Inflammatory macrophage treated with lipopolysaccharide for 1 hour (primary cell): ENCODE measurements around the gene BRCA1.
"Not testable (repeated sequence)": the region's sequence is repeated elsewhere in the genome, so short reads cannot be mapped to it uniquely, and the experiment has no call there.

ENCODE experiments used
- DNase-seq, 2 donors: peaks; one replicate each; pipeline ENCODE4 v3.0.0-alpha.2; 2020 to 2022

BRCA1 gene

GRCh38 chr17:43068570-43069367, 56.4 kb downstream of the BRCA1 start:
- no peak for DNase-seq

DNA sequence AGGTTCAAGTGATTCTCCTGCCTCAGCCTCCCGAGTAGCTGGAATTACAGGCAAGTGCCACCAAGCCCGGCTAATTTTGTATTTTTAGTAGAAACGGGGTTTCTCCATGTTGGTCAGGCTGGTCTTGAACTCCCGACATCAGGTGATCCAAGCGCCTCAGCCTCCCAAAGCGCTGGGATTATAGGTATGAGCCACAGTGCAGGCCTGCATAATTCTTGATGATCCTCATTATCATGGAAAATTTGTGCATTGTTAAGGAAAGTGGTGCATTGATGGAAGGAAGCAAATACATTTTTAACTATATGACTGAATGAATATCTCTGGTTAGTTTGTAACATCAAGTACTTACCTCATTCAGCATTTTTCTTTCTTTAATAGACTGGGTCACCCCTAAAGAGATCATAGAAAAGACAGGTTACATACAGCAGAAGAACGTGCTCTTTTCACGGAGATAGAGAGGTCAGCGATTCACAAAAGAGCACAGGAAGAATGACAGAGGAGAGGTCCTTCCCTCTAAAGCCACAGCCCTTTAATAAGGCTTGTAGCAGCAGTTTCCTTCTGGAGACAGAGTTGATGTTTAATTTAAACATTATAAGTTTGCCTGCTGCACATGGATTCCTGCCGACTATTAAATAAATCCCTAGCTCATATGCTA, 62.1 kb downstream of the BRCA1 start:
- no peak for DNase-seq

GRCh38 chr17:43056051-43056450, 69.1 kb downstream of the BRCA1 start:
- DNase-seq: no peak

GRCh38 chr17:43053008-43053407, 72.2 kb downstream of the BRCA1 start:
- DNase-seq: not testable (repeated sequence)

DNA sequence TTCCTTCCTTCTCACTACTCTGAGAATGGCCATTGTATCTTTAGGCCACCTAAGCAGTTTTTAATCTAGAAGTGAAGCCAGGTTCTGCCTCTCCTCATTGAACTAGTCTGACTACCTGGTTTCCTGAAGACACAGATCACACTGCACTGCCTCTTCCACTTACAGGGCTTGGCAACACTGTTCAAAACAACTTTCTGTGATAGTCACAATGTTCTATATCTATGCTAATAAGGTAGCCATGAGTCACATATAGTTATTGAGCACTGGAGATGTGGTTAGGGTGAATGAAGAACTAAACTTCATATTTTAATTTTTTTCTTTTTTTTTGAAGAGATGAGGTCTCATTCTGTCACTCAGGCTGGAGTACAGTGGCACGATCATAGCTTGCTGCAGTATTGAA, 73.2 kb downstream of the BRCA1 start:
- no peak for DNase-seq

GRCh38 chr17:43044024-43044423, 81.1 kb downstream of the BRCA1 start:
- no peak for DNase-seq

DNA sequence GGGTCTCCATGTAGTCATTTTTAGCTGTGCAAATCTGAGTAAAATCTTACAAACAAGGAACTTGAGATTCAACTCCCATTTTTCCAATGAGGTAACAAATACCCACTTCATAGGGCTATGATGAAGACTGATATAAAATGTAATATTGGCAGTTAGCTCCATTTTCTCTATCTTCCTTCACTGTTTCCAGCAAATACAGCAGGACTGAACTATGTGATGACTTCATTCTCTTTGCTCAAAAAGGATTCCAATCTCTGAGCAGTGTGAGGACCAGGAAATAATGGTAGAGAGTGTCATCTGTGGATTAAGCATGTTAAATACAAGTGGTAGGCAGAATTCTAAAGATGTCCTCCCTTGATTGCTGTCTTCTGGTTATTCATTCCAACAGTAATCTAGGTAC, 81.9 kb downstream of the BRCA1 start:
- no peak for DNase-seq

DNA sequence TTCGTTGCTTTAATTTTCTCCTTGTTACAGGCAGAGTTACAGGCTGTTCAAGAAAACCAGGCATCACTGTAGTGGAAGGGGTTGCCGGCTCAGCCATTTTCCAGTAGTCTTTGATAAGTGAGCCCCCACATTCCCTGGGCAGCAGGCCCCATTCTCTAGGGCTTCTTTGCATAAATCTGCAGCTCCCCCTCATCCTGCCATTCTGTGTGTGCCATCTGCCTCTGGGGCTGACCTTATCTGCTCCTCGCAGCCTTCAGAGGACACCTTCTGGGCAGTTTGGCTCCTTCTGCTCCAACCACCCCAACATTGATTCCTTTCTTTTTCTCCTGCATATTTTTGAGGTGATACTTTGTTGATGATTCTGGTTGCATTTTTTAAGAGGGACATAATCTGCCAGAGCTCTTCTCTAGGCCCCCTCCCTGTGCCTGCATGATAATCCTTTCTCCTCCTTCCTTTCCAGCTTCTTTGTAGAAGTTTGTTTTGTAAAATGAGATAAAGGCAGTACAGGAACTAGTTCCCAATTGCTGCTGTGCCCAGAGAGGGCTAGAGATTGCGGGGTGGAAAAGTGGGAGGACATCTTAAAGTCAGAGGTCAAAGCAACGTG, 83.0 kb downstream of the BRCA1 start:
- DNase-seq: no peak

GRCh38 chr17:43040655-43041054, 84.5 kb downstream of the BRCA1 start:
- DNase-seq: no peak

DNA sequence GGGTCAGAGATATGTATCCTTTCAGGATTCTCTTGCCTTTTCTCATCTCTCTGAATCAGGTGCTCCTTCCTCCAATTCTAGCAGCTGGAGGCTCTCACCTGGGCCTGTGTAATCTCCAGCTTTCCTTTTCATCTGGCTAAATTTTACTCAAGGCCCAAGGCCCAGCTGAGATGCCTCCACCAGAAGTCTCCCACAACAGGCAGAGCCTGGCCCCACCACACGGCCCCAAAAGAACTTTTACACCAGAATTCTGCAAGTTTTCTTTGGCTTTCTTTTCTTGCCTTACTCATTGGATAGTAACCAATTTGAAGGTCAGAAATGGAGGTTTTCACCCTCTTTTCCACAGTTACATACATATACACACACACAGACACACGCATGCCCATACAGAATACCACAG, 85.5 kb downstream of the BRCA1 start:
- no peak for DNase-seq

GRCh38 chr17:43034894-43035293, 90.3 kb downstream of the BRCA1 start:
- no peak for DNase-seq

GRCh38 chr17:43033948-43034881, 90.9 kb downstream of the BRCA1 start:
- DNase-seq: no peak

DNA sequence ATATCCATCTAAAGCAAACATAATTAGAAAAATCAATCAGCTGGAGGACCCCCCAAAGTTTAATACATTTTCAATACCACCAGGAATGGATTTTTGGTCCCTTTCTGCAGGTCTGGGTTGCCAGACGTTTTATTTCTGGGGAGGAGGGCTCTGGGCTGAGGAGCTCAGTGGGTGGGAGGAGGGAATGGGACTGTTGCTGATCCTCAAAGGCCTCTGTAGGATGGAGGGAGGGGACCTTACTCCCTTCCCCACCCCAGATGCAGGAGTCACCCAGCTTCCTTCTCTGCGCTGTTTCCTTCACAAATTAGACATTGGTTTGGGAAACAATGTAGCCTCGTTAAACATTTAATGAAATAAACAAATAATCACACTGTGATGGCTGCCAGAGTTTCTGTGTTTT, 93.5 kb downstream of the BRCA1 start:
- DNase-seq: no peak

GRCh38 chr17:43030137-43030767, 94.9 kb downstream of the BRCA1 start:
- no peak for DNase-seq

DNA sequence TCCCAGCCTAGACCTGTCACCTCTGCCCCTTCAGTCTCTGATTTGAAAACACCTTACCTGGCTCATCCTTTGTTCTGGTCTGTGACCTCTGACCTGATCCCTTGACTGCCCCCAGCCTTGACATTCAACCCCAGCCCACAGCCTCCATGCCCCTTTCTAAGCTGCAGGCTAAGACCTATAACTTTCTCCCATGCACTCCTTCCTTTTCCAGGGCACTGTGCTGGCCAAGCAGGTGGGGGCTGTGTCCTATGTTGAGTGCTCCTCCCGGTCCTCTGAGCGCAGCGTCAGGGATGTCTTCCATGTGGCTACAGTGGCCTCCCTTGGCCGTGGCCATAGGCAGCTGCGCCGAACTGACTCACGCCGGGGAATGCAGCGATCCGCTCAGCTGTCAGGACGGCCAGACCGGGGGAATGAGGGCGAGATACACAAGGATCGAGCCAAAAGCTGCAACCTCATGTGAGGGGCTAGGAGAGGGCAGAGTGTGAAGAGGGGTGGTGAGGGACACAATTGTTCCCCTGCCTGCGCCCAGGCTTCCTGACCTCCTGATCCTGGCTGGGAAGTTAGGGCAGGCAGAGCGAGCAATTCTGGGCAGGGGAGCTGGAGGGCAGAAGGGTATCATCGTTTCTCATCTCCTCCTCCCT, 96.8 kb downstream of the BRCA1 start:
- DNase-seq: no peak

DNA sequence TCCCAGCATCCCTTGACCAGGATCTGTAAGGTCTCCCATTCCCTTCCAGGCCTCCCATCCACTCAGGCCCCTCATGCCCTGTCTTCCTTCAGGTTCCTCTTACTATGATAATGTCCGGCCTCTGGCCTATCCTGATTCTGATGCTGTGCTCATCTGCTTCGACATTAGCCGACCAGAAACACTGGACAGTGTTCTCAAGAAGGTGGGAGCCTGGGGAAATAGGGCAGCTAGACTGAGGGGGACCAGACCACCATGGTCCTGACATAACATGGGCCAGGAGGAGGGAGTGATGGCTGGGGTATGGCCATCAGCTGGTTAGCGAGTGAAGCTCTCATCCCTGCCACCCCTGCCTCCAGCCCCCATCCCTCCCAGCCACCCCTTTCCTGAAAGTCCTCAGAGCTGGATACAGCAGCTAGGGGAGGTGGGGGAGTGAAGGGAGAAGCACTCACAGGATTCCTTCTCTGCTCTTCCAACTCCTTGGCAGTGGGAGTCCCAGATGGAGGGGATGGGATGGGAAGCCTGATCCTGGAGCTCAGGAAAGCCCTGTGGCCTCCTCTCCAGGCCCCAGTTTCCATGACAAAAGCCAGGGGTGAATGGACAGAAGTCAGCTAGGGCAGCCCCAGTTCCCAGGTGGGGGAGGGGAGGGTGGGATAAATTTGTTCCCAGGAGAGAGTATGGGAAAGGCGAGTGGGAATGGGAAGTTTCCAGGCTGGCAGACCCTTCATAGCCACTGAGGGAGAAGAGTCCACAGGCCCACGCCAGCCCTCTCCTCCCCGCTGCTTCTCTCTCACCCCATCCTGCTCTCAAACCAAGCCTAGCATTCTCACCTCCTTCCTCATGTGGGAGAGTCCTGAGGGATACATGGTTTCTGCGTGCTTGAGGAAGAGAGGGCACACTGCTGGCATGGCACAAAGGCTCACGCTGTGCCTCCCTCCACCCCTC, 97.8 kb downstream of the BRCA1 start:
- DNase-seq: no peak

GRCh38 chr17:43026595-43026994, 98.6 kb downstream of the BRCA1 start:
- DNase-seq: no peak

DNA sequence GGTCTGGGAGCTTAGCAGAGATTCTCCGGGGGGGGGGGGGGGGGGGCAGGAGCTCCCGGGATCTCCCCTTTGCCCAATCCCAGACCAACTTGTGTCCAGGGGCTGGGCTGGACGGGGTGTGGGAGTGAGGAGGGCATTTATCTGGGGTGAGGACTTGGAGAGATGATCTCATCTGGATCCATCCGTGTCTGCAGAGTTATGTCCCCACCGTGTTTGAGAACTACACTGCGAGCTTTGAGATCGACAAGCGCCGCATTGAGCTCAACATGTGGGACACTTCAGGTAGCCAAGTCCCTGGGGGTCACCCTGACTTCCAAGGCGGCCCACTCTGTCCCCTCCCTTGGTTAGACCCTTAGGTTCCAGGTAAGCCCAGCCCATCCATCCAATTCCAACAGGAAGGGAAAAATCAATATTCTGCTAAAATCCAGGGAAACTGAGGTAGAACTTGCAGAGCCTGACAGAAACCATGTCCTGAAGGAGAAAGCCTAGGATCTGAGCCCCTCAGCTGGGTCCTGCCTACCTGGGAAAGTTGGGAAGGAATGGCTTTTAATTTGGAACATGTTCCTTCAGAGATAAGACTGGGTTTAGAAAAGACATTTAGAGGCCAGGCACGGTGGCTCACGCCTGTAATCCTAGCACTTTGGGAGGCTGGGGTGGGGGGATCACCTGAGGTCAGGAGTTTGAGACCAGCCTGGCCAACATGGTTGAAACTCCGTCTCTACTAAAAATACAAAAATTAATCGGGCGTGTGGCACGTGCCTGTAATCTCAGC, 99.2 kb downstream of the BRCA1 start:
- DNase-seq: no peak

DNA sequence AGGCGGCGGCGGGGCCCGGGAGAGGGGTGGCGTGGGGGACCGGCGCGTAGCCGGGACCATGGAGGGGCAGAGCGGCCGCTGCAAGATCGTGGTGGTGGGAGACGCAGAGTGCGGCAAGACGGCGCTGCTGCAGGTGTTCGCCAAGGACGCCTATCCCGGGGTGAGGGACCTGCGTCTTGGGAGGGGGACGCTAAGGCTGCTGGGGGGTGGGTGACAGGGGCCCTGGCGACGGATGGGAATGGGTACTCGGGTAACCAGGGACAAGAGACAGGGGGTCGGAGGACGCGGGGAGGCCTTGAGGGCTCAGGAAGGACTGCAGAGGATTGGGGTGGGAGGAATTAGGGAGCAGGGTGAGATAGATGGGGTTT, 99.9 kb downstream of the BRCA1 start:
- no peak for DNase-seq
